H1 (cell line): Measurements from ENCODE around the gene GFOD1. TPM values are rescaled to one million over a fixed set of nuclear protein-coding genes. Genes with fewer than 3 reads are reported as not detected.

Experiments
- CTCF ChIA-PET: fragments of 300-600 bp; sonication (Branson Sonifier 250); formaldehyde crosslinking; loops from one replicate; lab custom pipeline; 2021; ENCODE audit not compliant: partially characterized antibody; lab: Charles Lee
- POLR2A ChIA-PET: fragments of 300-600 bp; sonication (Branson Sonifier 250); formaldehyde crosslinking; loops from one replicate; lab custom pipeline; 2021; ENCODE audit warnings: inconsistent platforms; ENCODE audit not compliant: partially characterized antibody; lab: Charles Lee
- DNase-seq, 2 experiments: peaks; one replicate each; pipeline versions ENCODE4 v3.0.0 to v3.0.0-alpha.2; 2010 to 2022; ENCODE audit warnings: low spot score in 2 of 2, low read depth in 1 of 2, mixed read lengths in 1 of 2
- FAIRE-seq: peaks from 2 replicates; lab custom pipeline; 2011; peaks lifted over from hg19 to GRCh38; lab: Jason Lieb, UNC
- H2AFZ ChIP-seq: 2 replicates; pipeline ENCODE4 v1.8.1; 2012; ENCODE audit warnings: low read length, inconsistent platforms
- H2AK5ac ChIP-seq: 2 replicates; pipeline ENCODE4 v1.6.1; 2013; ENCODE audit warnings: low read depth, low read length
- H2BK120ac ChIP-seq: replicated peaks from 2 replicates; pipeline ENCODE3; 2013; ENCODE audit warnings: low read depth, low read length, inconsistent platforms
- H2BK12ac ChIP-seq: 2 replicates; pipeline ENCODE4 v1.6.1; 2013; ENCODE audit warnings: low read depth, low read length
- H2BK15ac ChIP-seq: 2 replicates; pipeline ENCODE4 v1.6.1; 2013; ENCODE audit warnings: low read length
- H2BK20ac ChIP-seq: 2 replicates; pipeline ENCODE4 v1.6.1; 2013; ENCODE audit warnings: low read length
- H2BK5ac ChIP-seq: 2 replicates; pipeline ENCODE4 v1.6.1; 2013; ENCODE audit warnings: low read depth, low read length
- H3K14ac ChIP-seq: 2 replicates; pipeline ENCODE4 v1.6.1; 2013; ENCODE audit warnings: inconsistent platforms; ENCODE audit not compliant: insufficient read length
- H3K18ac ChIP-seq: 2 replicates; pipeline ENCODE4 v1.6.1; 2013; ENCODE audit warnings: low read length; ENCODE audit errors: extremely low read depth
- H3K23ac ChIP-seq: 2 replicates; pipeline ENCODE4 v1.6.1; 2013; ENCODE audit warnings: inconsistent platforms; ENCODE audit not compliant: insufficient read length
- H3K23me2 ChIP-seq: 2 replicates; pipeline ENCODE4 v1.6.1; 2013; ENCODE audit warnings: low read depth, low read length
- H3K27ac ChIP-seq: 2 replicates; pipeline ENCODE4 v1.6.1; 2011; ENCODE audit warnings: low read depth, low read length, inconsistent platforms
- H3K27me3 ChIP-seq, 4 experiments: replicated peaks in 1 of 4; 1 replicate in 1 of 4; 2 replicates in 3 of 4; pipeline versions ENCODE4 v1.6.1 to v1.8.1; 2011 to 2013; ENCODE audit warnings: low read length in 3 of 4, mild to moderate bottlenecking in 3 of 4, inconsistent platforms in 2 of 4, mixed read lengths in 2 of 4, moderate library complexity in 1 of 4; ENCODE audit not compliant: control insufficient read depth in 3 of 4, insufficient read depth in 3 of 4; ENCODE audit errors: extremely low read depth in 1 of 4
- H3K36me3 ChIP-seq, 4 experiments: 2 replicates each; pipeline versions ENCODE4 v1.6.1 to v1.8.1; 2011 to 2013; ENCODE audit warnings: mild to moderate bottlenecking in 4 of 4, low read length in 3 of 4, moderate library complexity in 2 of 4, control low read depth in 1 of 4, inconsistent platforms in 1 of 4; ENCODE audit not compliant: insufficient read depth in 4 of 4, control insufficient read depth in 2 of 4
- H3K4ac ChIP-seq: replicated peaks from 2 replicates; pipeline ENCODE3; 2013; ENCODE audit warnings: low read length, low read depth, mixed read lengths, inconsistent platforms; ENCODE audit not compliant: insufficient read length
- H3K4me1 ChIP-seq, 4 experiments: replicated peaks in 1 of 4; 1 replicate in 1 of 4; 2 replicates in 3 of 4; pipeline versions ENCODE4 v1.6.1 to v1.8.1; 2011 to 2013; ENCODE audit warnings: low read length in 3 of 4, inconsistent platforms in 2 of 4, mixed read lengths in 1 of 4; ENCODE audit not compliant: insufficient read depth in 4 of 4, control insufficient read depth in 3 of 4
- H3K4me2 ChIP-seq, 2 experiments: 2 replicates each; pipeline versions ENCODE4 v1.6.1 to v1.8.1; 2011 to 2013; ENCODE audit warnings: low read depth in 2 of 2, low read length in 2 of 2, control low read depth in 1 of 2, inconsistent platforms in 1 of 2, mild to moderate bottlenecking in 1 of 2; ENCODE audit not compliant: insufficient read depth in 1 of 2
- H3K4me3 ChIP-seq, 4 experiments: fragments of 200-600, 300-600 bp in 1 of 4; sonication (generic), shearing (Covaris generic), sonication (Bioruptor Twin) in 1 of 4; 2 replicates each; pipeline versions ENCODE4 v1.5.1 to v1.8.1; 2011 to 2016; ENCODE audit warnings: low read length in 4 of 4, low read depth in 3 of 4, control low read depth in 2 of 4, inconsistent platforms in 2 of 4, mild to moderate bottlenecking in 2 of 4, mixed read lengths in 1 of 4, moderate library complexity in 1 of 4; ENCODE audit not compliant: insufficient read depth in 2 of 4; ENCODE audit errors: extremely low read depth in 1 of 4
- H3K56ac ChIP-seq: replicated peaks from 2 replicates; pipeline ENCODE3; 2013; ENCODE audit warnings: low read depth, mild to moderate bottlenecking, mixed read lengths, low read length, inconsistent platforms; ENCODE audit not compliant: insufficient read length
- H3K79me1 ChIP-seq: 2 replicates; pipeline ENCODE4 v1.6.1; 2013; ENCODE audit warnings: low read depth, low read length, control low read depth
- H3K79me2 ChIP-seq, 2 experiments: 2 replicates each; pipeline versions ENCODE4 v1.6.1 to v1.8.1; 2012 to 2013; ENCODE audit warnings: low read length in 2 of 2, mild to moderate bottlenecking in 2 of 2, inconsistent platforms in 1 of 2; ENCODE audit not compliant: insufficient read depth in 2 of 2, control insufficient read depth in 1 of 2
- H3K9ac ChIP-seq, 4 experiments: replicated peaks in 1 of 4; 1 replicate in 1 of 4; 2 replicates in 3 of 4; pipeline versions ENCODE4 v1.6.1 to v1.8.1; 2011 to 2013; ENCODE audit warnings: low read depth in 3 of 4, low read length in 3 of 4, control low read depth in 2 of 4, mild to moderate bottlenecking in 2 of 4, moderate library complexity in 2 of 4, inconsistent platforms in 1 of 4; ENCODE audit errors: extremely low read depth in 1 of 4
- H3K9me3 ChIP-seq, 2 experiments: 2 replicates each; pipeline versions ENCODE4 v1.6.1 to v1.8.1; 2012 to 2013; ENCODE audit warnings: mild to moderate bottlenecking in 2 of 2, moderate library complexity in 2 of 2, control low read depth in 1 of 2, inconsistent platforms in 1 of 2, low read depth in 1 of 2, low read length in 1 of 2, mixed read lengths in 1 of 2; ENCODE audit not compliant: insufficient read depth in 2 of 2
- H4K20me1 ChIP-seq, 2 experiments: replicated peaks in 1 of 2; 2 replicates each; pipeline versions ENCODE3 to v1.8.1; 2011 to 2013; ENCODE audit warnings: inconsistent platforms in 2 of 2, low read length in 2 of 2, mild to moderate bottlenecking in 1 of 2; ENCODE audit not compliant: insufficient read depth in 2 of 2, control insufficient read depth in 1 of 2
- H4K5ac ChIP-seq: 2 replicates; pipeline ENCODE4 v1.6.1; 2013; ENCODE audit warnings: low read length, low read depth, mixed read lengths, inconsistent platforms; ENCODE audit not compliant: insufficient read length
- H4K8ac ChIP-seq: 2 replicates; pipeline ENCODE4 v1.8.0; 2013; ENCODE audit warnings: mild to moderate bottlenecking, moderate library complexity, low read length, inconsistent platforms; ENCODE audit not compliant: insufficient read depth; ENCODE audit errors: extremely low read depth
- H4K91ac ChIP-seq: replicated peaks from 2 replicates; pipeline ENCODE3; 2013; ENCODE audit warnings: low read length, mixed read lengths, inconsistent platforms; ENCODE audit not compliant: insufficient read length
- ASH2L ChIP-seq: fragments of 200-600, 300-600 bp; sonication (generic); IDR thresholded peaks from one replicate; pipeline ENCODE4 v1.7.1; 2017; ENCODE audit warnings: low read length
- CHD1 ChIP-seq: IDR thresholded peaks from 2 replicates; pipeline ENCODE4 v1.6.1; 2012; ENCODE audit warnings: low read depth, low read length, improper control_type of control experiment
- EP300 ChIP-seq, 2 experiments: IDR thresholded peaks; 1 replicate in 1 of 2; 2 replicates in 1 of 2; pipeline ENCODE4 v1.6.1; 2011 to 2012; ENCODE audit warnings: low read depth in 2 of 2, low read length in 2 of 2, mild to moderate bottlenecking in 2 of 2, borderline replicate concordance in 1 of 2, inconsistent platforms in 1 of 2, moderate library complexity in 1 of 2
- KDM1A ChIP-seq: fragments of 200-600, 300-600 bp; sonication (generic); IDR thresholded peaks from 2 replicates; pipeline ENCODE4 v1.7.1; 2016; ENCODE audit warnings: mild to moderate bottlenecking, low read length, borderline replicate concordance
- KDM5A ChIP-seq: fragments of 200-600 bp; IDR thresholded peaks from 2 replicates; pipeline ENCODE4 v1.7.1; 2012; ENCODE audit warnings: mild to moderate bottlenecking, low read length, inconsistent platforms, mixed read lengths
- NANOG ChIP-seq: IDR thresholded peaks from 2 replicates; pipeline ENCODE4 v1.6.1; 2011; ENCODE audit warnings: low read length, low read depth, mild to moderate bottlenecking, inconsistent platforms; ENCODE audit not compliant: insufficient read depth, poor library complexity, severe bottlenecking
- PHF8 ChIP-seq: fragments of 200-600 bp; sonication (generic); conservative IDR thresholded peaks from 2 replicates; pipeline ENCODE4 v1.7.1; 2012; ENCODE audit warnings: low read depth, mild to moderate bottlenecking, inconsistent platforms, low read length, moderate library complexity
- POLR2AphosphoS5 ChIP-seq: IDR thresholded peaks from 2 replicates; pipeline ENCODE4 v1.6.1; 2011; ENCODE audit warnings: low read depth, low read length
- SAP30 ChIP-seq: fragments of 300-600 bp; sonication (generic); IDR thresholded peaks from 2 replicates; pipeline ENCODE4 v1.7.1; 2012; ENCODE audit warnings: low read length, moderate library complexity, mild to moderate bottlenecking, inconsistent platforms; ENCODE audit not compliant: insufficient read depth, insufficient replicate concordance
- WGBS, 2 experiments: shearing (Covaris generic) in 1 of 2; methylation state at CpG; one replicate each; pipeline versions ENCODE4 v1.1.6 to v1.1.7; 2013 to 2015; ENCODE audit warnings: low lambda C conversion rate in 2 of 2, mixed read lengths in 2 of 2, inconsistent platforms in 1 of 2, low coverage in 1 of 2, missing lambda C conversion rate in 1 of 2; ENCODE audit not compliant: insufficient replicate concordance in 2 of 2, insufficient coverage in 1 of 2, insufficient read length in 1 of 2; ENCODE audit errors: extremely low coverage in 1 of 2, missing lambda C conversion rate in 1 of 2; 5-methylcytosine and 5-hydroxymethylcytosine counted together
- polyA plus RNA-seq, 7 experiments: library from polyadenylated mRNA; depleted of rRNA in 3 of 7; stranded (reverse) in 5 of 7; unstranded in 2 of 7; fragments of >200 nt in 5 of 7; fragments of 200-250 nt in 2 of 7; gene quantifications; 1 replicate in 5 of 7; 2 replicates in 1 of 7; 4 replicates in 1 of 7; pipeline versions ENCODE4 v1.2.1 to v1.2.3, GENCODE V29; 2011 to 2013; ENCODE audit warnings: missing spikeins in 2 of 7, mixed read lengths in 2 of 7
- total RNA-seq: library from RNA; stranded (reverse); fragmentation: NEBNext Ultra II Directional; extraction: Animal tissue kit (Norgen Biotek cat#: 25700); gene quantifications from 2 replicates; pipeline ENCODE4 v1.2.1, GENCODE V29; 2021
- TF ChIP-seq, protein P1 (sequence below), 3 experiments: IDR thresholded peaks; 1 replicate in 2 of 3; 2 replicates in 1 of 3; pipeline versions ENCODE4 v1.5.1 to v1.6.1; 2011; ENCODE audit warnings: low read length in 3 of 3, mild to moderate bottlenecking in 3 of 3, inconsistent platforms in 2 of 3, low read depth in 1 of 3, moderate library complexity in 1 of 3; ENCODE audit not compliant: insufficient read depth in 1 of 3; ENCODE audit errors: control extremely low read depth in 1 of 3

GFOD1 gene
- total and polyA plus RNA-seq, 2 of the 8 experiments (the other 6 are each of a cell fraction or from before 2014, with no cell fraction given) = 2.5 to 8.8 TPM

DNA sequence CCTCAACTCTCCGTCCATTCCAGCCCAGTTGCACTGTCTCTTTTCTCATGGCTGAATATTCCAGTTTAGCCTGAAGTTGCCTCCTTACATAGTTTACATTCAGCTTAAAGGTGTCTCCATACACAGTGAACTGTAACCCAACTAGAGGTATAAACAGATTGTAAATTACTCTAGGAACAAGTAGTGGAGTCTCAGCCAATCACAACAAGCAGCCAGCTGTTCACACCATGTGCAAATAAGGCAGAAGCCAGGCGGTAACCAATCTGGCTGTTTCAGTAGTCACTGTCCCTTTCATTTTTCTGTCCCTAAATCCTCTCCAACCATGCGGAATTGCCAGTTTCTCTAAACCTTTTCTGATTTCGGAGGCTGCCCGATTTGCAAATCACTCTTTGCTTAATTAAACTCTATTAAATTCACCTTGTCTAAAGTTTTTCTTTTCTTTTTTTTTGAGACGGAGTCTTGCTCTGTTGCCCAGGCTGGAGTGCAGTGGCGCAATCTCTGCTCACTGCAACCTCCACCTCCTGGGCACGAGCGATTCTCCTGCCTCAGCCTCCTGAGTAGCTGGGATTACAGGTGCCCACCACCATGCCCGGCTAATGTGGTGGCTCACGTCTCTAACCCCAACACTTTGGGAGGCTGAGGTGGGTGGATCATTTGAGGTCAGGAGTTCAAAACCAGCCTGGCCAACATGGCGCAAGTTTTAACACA, 37.6 kb upstream of the GFOD1 start:
- no peak overlapping the region for H3K4me2 ChIP-seq
- H3K27ac ChIP-seq = no peak overlapping the region
- no peaks in the 10 kb centered on the region; the same call in 1 of the 2 replicates for H3K23me2 ChIP-seq
- no peaks in the 10 kb centered on the region for H4K20me1 ChIP-seq
- no peak overlapping the region for H3K56ac ChIP-seq
- 86% methylated on average over 11 of the region's 12 CpGs; no CpG with 5 or more reads in 1 of the 2 experiments for WGBS, 2 experiments
- no peaks in the 10 kb centered on the region for H3K36me3 ChIP-seq
- H2BK120ac ChIP-seq = no peak overlapping the region
- no peak overlapping the region for H4K5ac ChIP-seq
- no peak overlapping the region for H3K9ac ChIP-seq
- H2BK12ac ChIP-seq = no peak overlapping the region
- H3K79me1 ChIP-seq = no peaks in the 10 kb centered on the region
- H3K18ac ChIP-seq = no peak overlapping the region
- no peak overlapping the region for H2AK5ac ChIP-seq
- H4K91ac ChIP-seq = no peak overlapping the region
- ChIA-PET POLR2A (no interaction called here), CTCF (interaction anchor here (0.7 to 1.4 kb wide), 5 partner anchors 10 to 90 kb away, joined by 3 to 7 read pairs (median 4); partner anchors contain the start of gene NOL7)
- H3K9me3 ChIP-seq = no peaks in the 10 kb centered on the region
- H3K27me3 ChIP-seq = no peaks in the 10 kb centered on the region
- H4K8ac ChIP-seq = no peak overlapping the region
- H2AFZ ChIP-seq = no peak overlapping the region
- no peak overlapping the region for H2BK15ac ChIP-seq
- H3K23ac ChIP-seq = no peak overlapping the region
- no peak for DNase-seq
- peaks cover 0 to 8% (median 2%) of the 10 kb centered on the region in 4 experiments; a peak in 2 of 7 replicates for H3K4me1 ChIP-seq
- H3K79me2 ChIP-seq = no peaks in the 10 kb centered on the region
- H2BK5ac ChIP-seq = no peak overlapping the region
- no peak overlapping the region for H2BK20ac ChIP-seq
- H3K4ac ChIP-seq = no peak overlapping the region
- H3K14ac ChIP-seq = no peak overlapping the region
- FAIRE-seq = no peak
- no peak overlapping the region for H3K4me3 ChIP-seq
- TF ChIP-seq KDM5A (no peak), ASH2L (no peak), SAP30 (no peak), PHF8 (no peak), NANOG (no peak), KDM1A (no peak), EP300 (IDR thresholded peaks at IDR 0.05; ENCODE audit: borderline replicate concordance in 1 of 2, low read depth in 2 of 2, low read length in 2 of 2) (no peak), POLR2AphosphoS5 (no peak), CHD1 (no peak)
- TF ChIP-seq, protein P1, sequence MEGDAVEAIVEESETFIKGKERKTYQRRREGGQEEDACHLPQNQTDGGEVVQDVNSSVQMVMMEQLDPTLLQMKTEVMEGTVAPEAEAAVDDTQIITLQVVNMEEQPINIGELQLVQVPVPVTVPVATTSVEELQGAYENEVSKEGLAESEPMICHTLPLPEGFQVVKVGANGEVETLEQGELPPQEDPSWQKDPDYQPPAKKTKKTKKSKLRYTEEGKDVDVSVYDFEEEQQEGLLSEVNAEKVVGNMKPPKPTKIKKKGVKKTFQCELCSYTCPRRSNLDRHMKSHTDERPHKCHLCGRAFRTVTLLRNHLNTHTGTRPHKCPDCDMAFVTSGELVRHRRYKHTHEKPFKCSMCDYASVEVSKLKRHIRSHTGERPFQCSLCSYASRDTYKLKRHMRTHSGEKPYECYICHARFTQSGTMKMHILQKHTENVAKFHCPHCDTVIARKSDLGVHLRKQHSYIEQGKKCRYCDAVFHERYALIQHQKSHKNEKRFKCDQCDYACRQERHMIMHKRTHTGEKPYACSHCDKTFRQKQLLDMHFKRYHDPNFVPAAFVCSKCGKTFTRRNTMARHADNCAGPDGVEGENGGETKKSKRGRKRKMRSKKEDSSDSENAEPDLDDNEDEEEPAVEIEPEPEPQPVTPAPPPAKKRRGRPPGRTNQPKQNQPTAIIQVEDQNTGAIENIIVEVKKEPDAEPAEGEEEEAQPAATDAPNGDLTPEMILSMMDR (IDR thresholded peaks at IDR 0.05; ENCODE audit: control extremely low read depth in 1 of 3, insufficient read depth in 1 of 3, low read depth in 1 of 3, low read length in 3 of 3) = no peak
